Chondrocyte (in vitro differentiated cells): Measurements from ENCODE around the gene CTBP1. TPM values are rescaled to one million over a fixed set of nuclear protein-coding genes. Genes with fewer than 3 reads are reported as not detected.

Source experiments
- DNase-seq: peaks from one replicate; pipeline ENCODE4 v3.0.0; 2021; ENCODE audit warnings: mixed read lengths, low spot score
- H3K27ac Mint-ChIP-seq: one replicate; pipeline ENCODE4 v1.8.0; 2021; ENCODE audit warnings: mild to moderate bottlenecking, moderate library complexity, mixed read lengths; ENCODE audit not compliant: unreplicated experiment
- H3K27me3 Mint-ChIP-seq: 2 replicates; pipeline ENCODE4 v1.8.0; 2021; ENCODE audit warnings: low read depth, mixed read lengths
- H3K36me3 Mint-ChIP-seq: 2 replicates; pipeline ENCODE4 v1.8.0; 2021; ENCODE audit warnings: low read depth, mixed read lengths
- H3K4me1 Mint-ChIP-seq: 2 replicates; pipeline ENCODE4 v1.8.0; 2021; ENCODE audit warnings: low read depth, mild to moderate bottlenecking, mixed read lengths
- H3K4me3 Mint-ChIP-seq: one replicate; pipeline ENCODE4 v1.8.0; 2021; ENCODE audit warnings: mild to moderate bottlenecking, moderate library complexity, mixed read lengths; ENCODE audit not compliant: unreplicated experiment
- H3K9me3 Mint-ChIP-seq: 2 replicates; pipeline ENCODE4 v1.8.0; 2021; ENCODE audit warnings: low read depth, mixed read lengths
- total RNA-seq: library from RNA; stranded (reverse); gene quantifications from 3 replicates; pipeline ENCODE4 v1.2.1, GENCODE V29; 2021
- TF ChIP-seq, protein P1 (sequence below): fragments of 200-600 bp; sonication (generic); IDR thresholded peaks from 2 replicates; pipeline ENCODE4 v1.5.0; 2021; ENCODE audit warnings: antibody characterized with exemption, mild to moderate bottlenecking, moderate library complexity

The CTBP1 gene
- total RNA-seq, 1 donor from 2014 or later: 151 TPM

DNA sequence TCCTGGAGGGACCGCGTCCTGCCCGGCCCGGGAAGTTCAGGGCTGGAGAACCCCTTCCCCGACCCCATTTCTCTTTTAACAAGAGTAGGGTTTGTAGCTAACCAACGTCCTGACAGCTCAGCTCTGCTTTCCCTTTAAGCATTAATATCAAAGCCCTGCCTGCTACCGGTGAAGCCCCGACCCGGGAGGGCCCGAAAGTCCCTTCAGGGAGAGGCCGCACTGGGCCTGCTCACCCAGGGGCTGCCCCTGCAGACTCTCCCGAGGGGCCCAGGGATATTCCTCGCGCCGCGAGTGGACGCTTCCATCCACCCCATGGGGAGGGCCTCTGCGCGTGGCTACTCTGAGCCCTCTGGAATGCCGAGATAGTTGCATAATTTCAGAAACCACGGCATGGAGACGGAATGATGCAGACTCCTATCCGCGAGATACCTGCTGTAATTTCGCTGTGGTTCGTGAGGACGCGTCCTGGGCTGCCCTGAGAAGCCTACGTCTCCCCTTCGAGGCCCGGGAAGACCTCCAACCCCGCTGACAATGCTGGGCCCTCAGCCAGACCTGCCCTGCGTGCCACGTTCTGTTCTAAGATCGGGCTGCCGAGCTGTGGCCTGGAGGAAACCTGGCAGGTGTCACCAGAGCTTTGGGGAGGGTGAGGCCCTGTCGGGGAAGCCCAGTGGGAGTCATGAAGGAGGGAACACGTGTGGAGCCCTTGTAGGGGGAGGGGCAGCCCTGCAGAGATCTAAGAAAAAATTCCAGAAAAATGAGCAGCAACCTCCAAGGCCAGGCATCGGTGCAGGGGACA, 999 bp upstream of the CTBP1 start:
- Mint-ChIP-seq H3K27me3 (no peaks in the 10 kb centered on the region), H3K36me3 (peaks cover 22% of the 10 kb centered on the region), H3K27ac (peak overlapping the region; percentile 79), H3K4me1 (peaks cover 38% of the 10 kb centered on the region), H3K4me3 (peak overlapping the region; percentile 66), H3K9me3 (peaks cover 30% of the 10 kb centered on the region)
- TF ChIP-seq, protein P1, sequence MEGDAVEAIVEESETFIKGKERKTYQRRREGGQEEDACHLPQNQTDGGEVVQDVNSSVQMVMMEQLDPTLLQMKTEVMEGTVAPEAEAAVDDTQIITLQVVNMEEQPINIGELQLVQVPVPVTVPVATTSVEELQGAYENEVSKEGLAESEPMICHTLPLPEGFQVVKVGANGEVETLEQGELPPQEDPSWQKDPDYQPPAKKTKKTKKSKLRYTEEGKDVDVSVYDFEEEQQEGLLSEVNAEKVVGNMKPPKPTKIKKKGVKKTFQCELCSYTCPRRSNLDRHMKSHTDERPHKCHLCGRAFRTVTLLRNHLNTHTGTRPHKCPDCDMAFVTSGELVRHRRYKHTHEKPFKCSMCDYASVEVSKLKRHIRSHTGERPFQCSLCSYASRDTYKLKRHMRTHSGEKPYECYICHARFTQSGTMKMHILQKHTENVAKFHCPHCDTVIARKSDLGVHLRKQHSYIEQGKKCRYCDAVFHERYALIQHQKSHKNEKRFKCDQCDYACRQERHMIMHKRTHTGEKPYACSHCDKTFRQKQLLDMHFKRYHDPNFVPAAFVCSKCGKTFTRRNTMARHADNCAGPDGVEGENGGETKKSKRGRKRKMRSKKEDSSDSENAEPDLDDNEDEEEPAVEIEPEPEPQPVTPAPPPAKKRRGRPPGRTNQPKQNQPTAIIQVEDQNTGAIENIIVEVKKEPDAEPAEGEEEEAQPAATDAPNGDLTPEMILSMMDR: no peak
- DNase-seq: peak; percentile 84

DNA sequence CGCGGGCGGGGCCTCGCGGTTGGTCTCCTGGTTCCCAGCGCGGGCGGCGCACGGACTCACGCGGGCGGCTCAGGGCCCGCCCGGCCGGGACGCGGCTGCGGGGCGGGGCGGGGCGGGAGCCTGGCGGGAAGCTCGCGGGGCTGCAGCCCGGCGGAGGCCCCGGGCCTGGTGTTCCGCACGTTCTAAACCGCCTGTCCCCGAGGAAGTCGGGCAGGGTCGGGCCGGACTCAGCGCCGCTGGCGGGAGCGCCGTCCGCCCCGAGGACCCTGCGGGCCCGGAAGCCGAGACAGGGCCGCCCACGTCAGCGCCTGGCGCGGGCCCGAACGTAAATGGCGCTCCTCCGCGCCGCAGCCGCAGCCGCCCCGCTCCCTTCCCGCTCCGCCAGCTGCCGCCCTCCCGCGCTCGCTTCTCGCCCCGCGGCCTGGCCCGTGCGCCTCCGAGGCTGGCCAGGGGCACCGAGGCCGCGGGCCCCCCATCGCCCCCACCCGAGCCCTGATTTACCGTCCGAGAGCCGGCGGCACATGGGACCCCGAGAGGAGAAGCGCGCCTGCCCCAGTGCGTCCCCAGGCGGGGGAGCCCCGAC, 309 bp upstream of the CTBP1 start:
- peak; percentile 85 for DNase-seq
- TF ChIP-seq, protein P1: no peak
- Mint-ChIP-seq H3K4me1 (peaks cover 44% of the 10 kb centered on the region), H3K27ac (peak overlapping the region; percentile 79), H3K27me3 (no peaks in the 10 kb centered on the region), H3K36me3 (peaks cover 20% of the 10 kb centered on the region), H3K4me3 (peak overlapping the region; percentile 66), H3K9me3 (peaks cover 23% of the 10 kb centered on the region)

DNA sequence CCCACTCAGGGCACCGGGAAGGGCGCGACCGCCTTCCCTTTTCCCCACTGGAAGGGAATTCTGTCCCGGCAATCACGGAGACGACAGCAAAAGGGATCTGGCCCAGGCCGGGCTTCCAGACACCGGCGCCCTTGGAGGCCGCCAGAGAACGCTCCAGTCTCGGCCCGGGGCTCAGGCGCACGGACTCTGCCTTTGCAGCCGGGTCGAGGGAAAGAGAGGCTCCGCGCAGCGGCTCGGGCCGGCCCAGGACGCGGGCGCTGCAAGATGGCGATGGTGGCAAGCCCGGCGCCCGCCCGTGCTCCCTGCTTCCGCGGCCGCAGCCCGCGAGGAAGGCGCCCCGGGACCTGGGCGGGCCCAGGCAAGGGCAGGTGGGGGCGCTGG, 1.1 kb downstream of the CTBP1 start:
- peak overlapping the region; percentile 79 for H3K4me3 Mint-ChIP-seq
- TF ChIP-seq, protein P1: no peak
- H3K9me3 Mint-ChIP-seq: peaks cover 10% of the 10 kb centered on the region
- H3K36me3 Mint-ChIP-seq: peaks cover 14% of the 10 kb centered on the region
- peaks cover 49% of the 10 kb centered on the region for H3K4me1 Mint-ChIP-seq
- H3K27ac Mint-ChIP-seq: peak overlapping the region; percentile 41
- no peaks in the 10 kb centered on the region for H3K27me3 Mint-ChIP-seq
- peak; percentile 79 for DNase-seq

DNA sequence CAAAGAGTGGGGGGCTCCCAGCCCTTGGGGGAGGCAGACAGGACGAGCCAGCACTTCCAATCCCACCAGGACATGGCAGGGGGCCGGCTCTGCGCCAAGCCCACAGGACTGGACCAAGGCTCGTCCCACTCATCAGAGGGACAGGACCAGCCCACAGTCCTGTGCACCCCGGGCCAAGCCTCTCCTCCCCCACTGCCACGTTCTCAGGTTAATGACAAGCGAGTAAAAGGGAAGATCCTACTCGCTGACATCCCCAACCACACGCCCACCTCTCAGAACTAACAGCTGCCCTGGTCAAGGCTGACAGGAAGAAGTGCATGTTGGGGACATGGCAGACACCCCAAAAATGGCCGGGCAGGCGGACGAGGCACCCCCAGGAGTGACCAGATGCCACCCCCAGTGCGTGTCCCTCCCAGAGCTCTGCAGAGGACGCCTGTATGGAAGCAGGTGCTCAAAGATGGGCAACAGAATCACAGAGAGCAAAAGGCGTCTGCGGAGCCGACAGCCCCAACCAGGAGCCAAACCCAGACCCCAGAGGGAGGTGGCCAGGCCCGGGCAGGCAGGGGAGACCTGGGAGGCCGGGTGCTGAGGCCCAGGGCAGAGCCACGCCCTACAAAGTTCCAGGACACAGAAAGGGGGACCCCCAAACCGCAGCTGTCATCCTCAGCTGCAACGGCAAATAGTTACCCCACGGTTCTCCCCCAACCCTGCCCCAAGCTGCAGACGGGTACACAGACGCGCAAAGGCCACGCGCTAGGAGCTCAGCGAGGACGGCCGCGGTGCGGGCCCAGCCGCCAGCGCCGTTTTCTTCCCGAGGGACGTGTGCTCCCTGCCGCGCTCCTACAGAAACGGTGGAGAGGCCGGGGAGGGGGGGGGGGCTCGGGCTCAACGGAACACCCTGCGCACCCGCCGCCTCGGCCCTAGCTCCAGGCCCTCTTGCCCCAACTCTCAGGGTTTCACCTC, 1.7 kb downstream of the CTBP1 start:
- DNase-seq: peak; percentile 87
- Mint-ChIP-seq H3K27me3 (no peaks in the 10 kb centered on the region), H3K9me3 (peaks cover 5% of the 10 kb centered on the region), H3K27ac (peak overlapping the region; percentile 80), H3K4me1 (peaks cover 51% of the 10 kb centered on the region), H3K4me3 (peak overlapping the region; percentile 79), H3K36me3 (peaks cover 10% of the 10 kb centered on the region)
- TF ChIP-seq, protein P1: no peak
